ENCODE measurements around the gene DLK1.

- TF ChIP-seq CTCF (IDR thresholded peaks at IDR 0.05) (no peak), POLR2A (IDR thresholded peaks at IDR 0.05) (no peak)
These were observed 57.1 kb downstream of the DLK1 start for GRCh38 chr14:100783630-100784370.

All from body of pancreas (tissue), 4 donors.